ENCODE data around the gene MRPS12. TPM values are rescaled to one million over a fixed set of nuclear protein-coding genes. Genes with fewer than 3 reads are reported as not detected.

MRPS12 gene
- total and polyA plus RNA-seq, 2 experiments from 2014 or later, result 33.5 to 68.9 TPM

GRCh38 chr19:38942471-38943181, 11.9 kb downstream of the MRPS12 start:
- peaks cover 6% of the 10 kb centered on the region; the same call in 1 of the 2 replicates for H3K36me3 ChIP-seq (ENCODE audit: low read depth)
- no peaks in the 10 kb centered on the region for H3K9me2 ChIP-seq (ENCODE audit: insufficient read depth)
- H3K4me1 ChIP-seq (ENCODE audit: insufficient read depth), result no peaks in the 10 kb centered on the region
- in situ Hi-C loops (cut with MboI), result no loop called here
- H4K20me1 ChIP-seq (ENCODE audit: insufficient read depth), result no peaks in the 10 kb centered on the region
- H3K79me2 ChIP-seq (ENCODE audit: insufficient read depth), result no peaks in the 10 kb centered on the region
- WGBS, 2 experiments (ENCODE audit: low coverage in 1 of 2, low lambda C conversion rate in 2 of 2, missing lambda C conversion rate in 2 of 2), result 84 to 87% methylated on average over 20 of the region's 20 CpGs
- no peak overlapping the region for H3K9ac ChIP-seq
- H3K27me3 ChIP-seq (replicated peaks; ENCODE audit: insufficient read depth), result no peaks in the 10 kb centered on the region
- DNase-seq, result no peak
- H3K4me3 ChIP-seq, result no peak overlapping the region
- TF ChIP-seq EZH2 (IDR thresholded peaks at IDR 0.05; ENCODE audit: insufficient read depth, poor library complexity, severe bottlenecking), result no peak
- TF ChIP-seq EZH2phosphoT487 (IDR thresholded peaks at IDR 0.05; ENCODE audit: insufficient read depth, low read depth), result no peak
- H3K27ac ChIP-seq, result no peak overlapping the region
- no peak overlapping the region for H2AFZ ChIP-seq
- no peak overlapping the region for H3K4me2 ChIP-seq (ENCODE audit: unreplicated experiment)
- H3F3A ChIP-seq (ENCODE audit: insufficient read depth), result no peaks in the 10 kb centered on the region
- no peaks in the 10 kb centered on the region for H3K9me3 ChIP-seq (ENCODE audit: low read depth)

- H3K9me2 ChIP-seq (ENCODE audit: insufficient read depth), result no peaks in the 10 kb centered on the region
- in situ Hi-C loops (cut with MboI), result no loop called here
- H3K36me3 ChIP-seq (ENCODE audit: low read depth), result peaks cover 6% of the 10 kb centered on the region; the same call in 1 of the 2 replicates
- no peaks in the 10 kb centered on the region for H3K9me3 ChIP-seq (ENCODE audit: low read depth)
- H3K9ac ChIP-seq, result no peak overlapping the region
- no peaks in the 10 kb centered on the region for H4K20me1 ChIP-seq (ENCODE audit: insufficient read depth)
- DNase-seq, result peak; percentile 31
- H3K27me3 ChIP-seq (replicated peaks; ENCODE audit: insufficient read depth), result no peaks in the 10 kb centered on the region
- TF ChIP-seq EZH2phosphoT487 (IDR thresholded peaks at IDR 0.05; ENCODE audit: insufficient read depth, low read depth) (no peak), EZH2 (IDR thresholded peaks at IDR 0.05; ENCODE audit: insufficient read depth, poor library complexity, severe bottlenecking) (no peak)
- no peaks in the 10 kb centered on the region for H3F3A ChIP-seq (ENCODE audit: insufficient read depth)
- H3K79me2 ChIP-seq (ENCODE audit: insufficient read depth), result no peaks in the 10 kb centered on the region
- no peaks in the 10 kb centered on the region for H3K4me1 ChIP-seq (ENCODE audit: insufficient read depth)
- 75 to 80% methylated on average over 11 to 12 of the region's 12 CpGs for WGBS, 2 experiments (ENCODE audit: low coverage in 1 of 2, low lambda C conversion rate in 2 of 2, missing lambda C conversion rate in 2 of 2)
- no peak overlapping the region for H3K27ac ChIP-seq
- no peak overlapping the region for H2AFZ ChIP-seq
- no peak overlapping the region for H3K4me3 ChIP-seq
- H3K4me2 ChIP-seq (ENCODE audit: unreplicated experiment), result no peak overlapping the region
Measured at GRCh38 chr19:38944981-38945506, 14.3 kb downstream of the MRPS12 start.

GRCh38 chr19:38945562-38946228, 15.0 kb downstream of the MRPS12 start:
- Histone ChIP-seq H3K79me2 (ENCODE audit: insufficient read depth) (no peaks in the 10 kb centered on the region), H2AFZ (no peak overlapping the region), H3K9me2 (ENCODE audit: insufficient read depth) (no peaks in the 10 kb centered on the region), H3K27ac (no peak overlapping the region), H3K4me2 (ENCODE audit: unreplicated experiment) (no peak overlapping the region), H3F3A (ENCODE audit: insufficient read depth) (no peaks in the 10 kb centered on the region), H3K9ac (no peak overlapping the region), H3K9me3 (ENCODE audit: low read depth) (no peaks in the 10 kb centered on the region), H3K4me1 (ENCODE audit: insufficient read depth) (no peaks in the 10 kb centered on the region), H3K27me3 (replicated peaks; ENCODE audit: insufficient read depth) (no peaks in the 10 kb centered on the region), H3K36me3 (ENCODE audit: low read depth) (peaks cover 6% of the 10 kb centered on the region; the same call in 1 of the 2 replicates), H3K4me3 (no peak overlapping the region), H4K20me1 (ENCODE audit: insufficient read depth) (no peaks in the 10 kb centered on the region)
- DNase-seq, result no peak
- WGBS, 2 experiments (ENCODE audit: low coverage in 1 of 2, low lambda C conversion rate in 2 of 2, missing lambda C conversion rate in 2 of 2), result 62 to 78% methylated on average over 1 to 3 of the region's 3 CpGs
- in situ Hi-C loops (cut with MboI), result no loop called here
- TF ChIP-seq EZH2phosphoT487 (IDR thresholded peaks at IDR 0.05; ENCODE audit: insufficient read depth, low read depth) (no peak), EZH2 (IDR thresholded peaks at IDR 0.05; ENCODE audit: insufficient read depth, poor library complexity, severe bottlenecking) (no peak)

- H3K9me2 ChIP-seq (ENCODE audit: insufficient read depth), result no peaks in the 10 kb centered on the region
- no peaks in the 10 kb centered on the region for H3K27me3 ChIP-seq (replicated peaks; ENCODE audit: insufficient read depth)
- H3F3A ChIP-seq (ENCODE audit: insufficient read depth), result no peaks in the 10 kb centered on the region
- no peak for DNase-seq
- no peak for TF ChIP-seq EZH2phosphoT487 (IDR thresholded peaks at IDR 0.05; ENCODE audit: insufficient read depth, low read depth)
- in situ Hi-C loops (cut with MboI), result no loop called here
- no peak overlapping the region for H3K4me2 ChIP-seq (ENCODE audit: unreplicated experiment)
- H3K9ac ChIP-seq, result no peak overlapping the region
- WGBS, 2 experiments (ENCODE audit: low coverage in 1 of 2, low lambda C conversion rate in 2 of 2, missing lambda C conversion rate in 2 of 2), result 90 to 93% methylated on average over 10 to 11 of the region's 11 CpGs
- no peaks in the 10 kb centered on the region for H4K20me1 ChIP-seq (ENCODE audit: insufficient read depth)
- no peak overlapping the region for H3K4me3 ChIP-seq
- H3K9me3 ChIP-seq (ENCODE audit: low read depth), result no peaks in the 10 kb centered on the region
- H2AFZ ChIP-seq, result no peak overlapping the region
- peaks cover 6% of the 10 kb centered on the region; the same call in 1 of the 2 replicates for H3K36me3 ChIP-seq (ENCODE audit: low read depth)
- no peaks in the 10 kb centered on the region for H3K79me2 ChIP-seq (ENCODE audit: insufficient read depth)
- no peaks in the 10 kb centered on the region for H3K4me1 ChIP-seq (ENCODE audit: insufficient read depth)
- no peak overlapping the region for H3K27ac ChIP-seq
Measured at GRCh38 chr19:38946229-38947010, 15.7 kb downstream of the MRPS12 start.

Measured in GM23248 (cell line).